Stimulated activated CD8-positive, alpha-beta memory T cell treated with anti-CD3 and anti-CD28 coated beads, Interleukin-4, amount 100 ng/mL, for 4 hours (primary cell): ENCODE measurements around the gene TMEM183A.
A peak's percentile ranks its signal among the peaks of the same experiment; 100 is the strongest.
"Not testable (repeated sequence)": the region's sequence is repeated elsewhere in the genome, so short reads cannot be mapped to it uniquely, and the experiment has no call there.

ENCODE experiments used
- DNase-seq, 2 donors: peaks; one replicate each; pipeline ENCODE4 v3.0.0-alpha.2; 2020; ENCODE audit warnings: low read depth in 2 of 2, low spot score in 1 of 2

The TMEM183A gene

GRCh38 chr1:202987255-202987654, 19.9 kb upstream of the TMEM183A start:
- DNase-seq = no peak

- DNase-seq = no peak
These were observed 19.1 kb upstream of the TMEM183A start for GRCh38 chr1:202987922-202988583.

GRCh38 chr1:202989879-202990278, 17.3 kb upstream of the TMEM183A start:
- DNase-seq = no peak

- DNase-seq = no peak
These were observed 16.1 kb upstream of the TMEM183A start for GRCh38 chr1:202991112-202991511.

GRCh38 chr1:202994756-202995155, 12.4 kb upstream of the TMEM183A start:
- no peak for DNase-seq

- peak; percentile 8 to 41 for DNase-seq
These were observed 8.1 kb upstream of the TMEM183A start for GRCh38 chr1:202998836-202999750.

- no peak for DNase-seq
These were observed 6.8 kb upstream of the TMEM183A start for GRCh38 chr1:203000217-203000944.

GRCh38 chr1:203001986-203002385, 5.2 kb upstream of the TMEM183A start:
- no peak for DNase-seq

GRCh38 chr1:203002951-203003350, 4.2 kb upstream of the TMEM183A start:
- no peak for DNase-seq

GRCh38 chr1:203005395-203006142, 1.6 kb upstream of the TMEM183A start:
- DNase-seq = not testable (repeated sequence)

- DNase-seq = no peak
These were observed 2.0 kb downstream of the TMEM183A start for GRCh38 chr1:203009185-203009584.

- DNase-seq = no peak
These were observed 4.4 kb downstream of the TMEM183A start for GRCh38 chr1:203011582-203011981.

GRCh38 chr1:203017061-203017460, 9.9 kb downstream of the TMEM183A start:
- no peak for DNase-seq

- DNase-seq = no peak
These were observed 10.5 kb downstream of the TMEM183A start for GRCh38 chr1:203017692-203018091.

- DNase-seq = not testable (repeated sequence)
These were observed 15.7 kb downstream of the TMEM183A start for GRCh38 chr1:203022855-203023254.

- DNase-seq = no peak
These were observed 18.5 kb downstream of the TMEM183A start for GRCh38 chr1:203025686-203026030.

- DNase-seq = peak; percentile 56 to 66
These were observed 19.0 kb downstream of the TMEM183A start, which contains the start of gene PPFIA4 for GRCh38 chr1:203026031-203026665. Gene PPFIA4 (plus strand): TSS chr1:203026491. CDS start chr1:203039009, 12,518 bp downstream.

- DNase-seq = no peak
These were observed 19.8 kb downstream of the TMEM183A start for GRCh38 chr1:203026666-203027663.
